SK-MEL-5 (cell line): ENCODE data around the gene ELSPBP1. TPM values are rescaled to one million over a fixed set of nuclear protein-coding genes. Genes with fewer than 3 reads are reported as not detected.

ENCODE experiments used
- total RNA-seq: library from RNA; depleted of rRNA; stranded (reverse); fragments of >200 nt; shearing (Covaris generic); gene quantifications from 2 replicates; pipeline ENCODE4 v1.2.3, GENCODE V29; 2014; rRNA removed

ELSPBP1 gene
- total RNA-seq, 1 experiment from 2014 or later, result 8.6 TPM

Other genes starting within 250 kb of the ELSPBP1 start
- gene NOP53, start 249.1 kb upstream of the ELSPBP1 start, total RNA-seq, result 98.2 and 120 TPM in 2 replicates
- 206 and 228 TPM in 2 replicates for gene SELENOW, start 215.9 kb upstream of the ELSPBP1 start, total RNA-seq
- gene TPRX1, start 190.1 kb upstream of the ELSPBP1 start, total RNA-seq, result not detected in 2 replicates
- gene CRX, start 172.7 kb upstream of the ELSPBP1 start, total RNA-seq, result not detected in 2 replicates
- gene TPRX2, start 135.4 kb upstream of the ELSPBP1 start, total RNA-seq, result not detected in 2 replicates
- gene SULT2A1, start 108.3 kb upstream of the ELSPBP1 start, total RNA-seq, result 0.16 and 0.21 TPM in 2 replicates
- not detected in 2 replicates for gene BSPH1, start 2.5 kb upstream of the ELSPBP1 start, total RNA-seq
- gene CABP5, start 49.4 kb downstream of the ELSPBP1 start, total RNA-seq, result not detected in 2 replicates
- gene PLA2G4C, start 116.2 kb downstream of the ELSPBP1 start, total RNA-seq, result 1.7 and 2.3 TPM in 2 replicates
- gene LIG1, start 175.7 kb downstream of the ELSPBP1 start, total RNA-seq, result 31.8 and 36.1 TPM in 2 replicates
- 1.3 and 1.8 TPM in 2 replicates for gene ZSWIM9, start 176.0 kb downstream of the ELSPBP1 start, total RNA-seq